ENCODE measurements around the gene CLSTN2.

The CLSTN2 gene

GRCh38 chr3:140529096-140529495 is 594.1 kb downstream of the CLSTN2 start:
- no peak for TF ChIP-seq CTCF (IDR thresholded peaks at IDR 0.05; ENCODE audit: insufficient read depth, low read length, missing control alignments)
- H3K4me3 ChIP-seq (ENCODE audit: low read depth, low read length): no peak overlapping the region
- ChIA-PET POLR2A (no interaction called here), CTCF (no interaction called here)
- no peak for DNase-seq (ENCODE audit: low read depth, low spot score)

- no peak for TF ChIP-seq CTCF (IDR thresholded peaks at IDR 0.05; ENCODE audit: insufficient read depth, low read length, missing control alignments)
- H3K4me3 ChIP-seq (ENCODE audit: low read depth, low read length): no peak overlapping the region
- ChIA-PET CTCF (no interaction called here), POLR2A (no interaction called here)
- no peak for DNase-seq (ENCODE audit: low read depth, low spot score)
Observed at GRCh38 chr3:140529558-140529957, 594.6 kb downstream of the CLSTN2 start.

GRCh38 chr3:140530131-140530530 is 595.1 kb downstream of the CLSTN2 start:
- no peak overlapping the region for H3K4me3 ChIP-seq (ENCODE audit: low read depth, low read length)
- no peak for DNase-seq (ENCODE audit: low read depth, low spot score)
- no peak for TF ChIP-seq CTCF (IDR thresholded peaks at IDR 0.05; ENCODE audit: insufficient read depth, low read length, missing control alignments)
- ChIA-PET POLR2A (no interaction called here), CTCF (no interaction called here)

- no peak overlapping the region for H3K4me3 ChIP-seq (ENCODE audit: low read depth, low read length)
- no peak for TF ChIP-seq CTCF (IDR thresholded peaks at IDR 0.05; ENCODE audit: insufficient read depth, low read length, missing control alignments)
- POLR2A ChIA-PET: no interaction called here
- no peak for DNase-seq (ENCODE audit: low read depth, low spot score)
- CTCF ChIA-PET: no interaction called here
Observed at GRCh38 chr3:140530603-140531002, 595.6 kb downstream of the CLSTN2 start.

- no peak for TF ChIP-seq CTCF (IDR thresholded peaks at IDR 0.05; ENCODE audit: insufficient read depth, low read length, missing control alignments)
- POLR2A ChIA-PET: no interaction called here
- CTCF ChIA-PET: no interaction called here
Observed at GRCh38 chr3:140532793-140533330, 597.9 kb downstream of the CLSTN2 start.

GRCh38 chr3:140536926-140537726 is 602.1 kb downstream of the CLSTN2 start:
- no peak for TF ChIP-seq CTCF (IDR thresholded peaks at IDR 0.05; ENCODE audit: insufficient read depth, low read length, missing control alignments)
- no peak for DNase-seq (ENCODE audit: low read depth, low spot score)
- ChIA-PET CTCF (no interaction called here), POLR2A (no interaction called here)
- H3K4me3 ChIP-seq (ENCODE audit: low read depth, low read length): no peak overlapping the region

More at GRCh38 chr3:140532793-140533330, 597.9 kb downstream of the CLSTN2 start:
- DNase-seq (ENCODE audit: low read depth, low spot score): no peak
- H3K4me3 ChIP-seq (ENCODE audit: low read depth, low read length): no peak overlapping the region

Data from AG04449 (cell line).